OCI-LY1 (cell line): ENCODE results near the gene FOXK2.
A peak's percentile ranks its signal among the peaks of the same experiment; 100 is the strongest.

Experiments
- H2AFZ ChIP-seq: fragments of 200-600 bp; sonication (generic), shearing (Covaris generic); 2 replicates; pipeline ENCODE4 v1.6.0; 2014; ENCODE audit warnings: antibody characterized with exemption, mild to moderate bottlenecking, low read length
- H3F3A ChIP-seq: fragments of 200-600 bp; sonication (generic), shearing (Covaris generic); 2 replicates; pipeline ENCODE4 v1.6.0; 2014; ENCODE audit warnings: mild to moderate bottlenecking, antibody characterized with exemption, low read length, moderate library complexity; ENCODE audit not compliant: insufficient read depth
- H3K27ac ChIP-seq: fragments of 200-600 bp; sonication (generic); 2 replicates; pipeline ENCODE4 v1.5.1; 2014; ENCODE audit warnings: low read length, mixed run types, mild to moderate bottlenecking, low read depth; ENCODE audit not compliant: poor library complexity, severe bottlenecking
- H3K27me3 ChIP-seq: fragments of 200-600 bp; sonication (generic); 2 replicates; pipeline ENCODE4 v1.6.0; 2014; ENCODE audit warnings: antibody characterized with exemption, mild to moderate bottlenecking, low read length, moderate library complexity; ENCODE audit not compliant: insufficient read depth
- H3K36me3 ChIP-seq: fragments of 200-600 bp; sonication (generic); 2 replicates; pipeline ENCODE4 v1.6.1; 2014; ENCODE audit warnings: mild to moderate bottlenecking, antibody characterized with exemption, low read length, moderate library complexity, mixed read lengths; ENCODE audit not compliant: insufficient read depth
- H3K4me1 ChIP-seq: fragments of 200-600 bp; sonication (generic); 2 replicates; pipeline ENCODE4 v1.5.1; 2014; ENCODE audit warnings: mild to moderate bottlenecking, low read length, moderate library complexity; ENCODE audit not compliant: insufficient read depth, severe bottlenecking
- H3K4me2 ChIP-seq: fragments of 200-600 bp; sonication (generic), shearing (Covaris generic); 2 replicates; pipeline ENCODE4 v1.6.1; 2014; ENCODE audit warnings: low read length
- H3K4me3 ChIP-seq: fragments of 200-600 bp; sonication (generic); 2 replicates; pipeline ENCODE4 v1.5.1; 2014; ENCODE audit warnings: low read length, low read depth, mild to moderate bottlenecking, mixed read lengths; ENCODE audit not compliant: poor library complexity, severe bottlenecking
- H3K79me2 ChIP-seq: fragments of 200-600 bp; shearing (Covaris generic); 2 replicates; pipeline ENCODE4 v1.6.1; 2016; ENCODE audit warnings: mixed run types, low read length, mixed read lengths; ENCODE audit not compliant: insufficient read depth
- H3K9ac ChIP-seq: fragments of 200-600 bp; sonication (generic), shearing (Covaris generic); 2 replicates; pipeline ENCODE4 v1.6.1; 2014; ENCODE audit warnings: mild to moderate bottlenecking, low read length, mixed read lengths
- H3K9me2 ChIP-seq: fragments of 200-600 bp; sonication (generic), shearing (Covaris generic); 2 replicates; pipeline ENCODE4 v1.6.1; 2014; ENCODE audit warnings: low read depth, mild to moderate bottlenecking, low read length, mixed read lengths
- H3K9me3 ChIP-seq: fragments of 200-600 bp; shearing (Covaris generic); 2 replicates; pipeline ENCODE4 v1.6.1; 2014; ENCODE audit warnings: low read length, mixed read lengths
- H4K20me1 ChIP-seq: fragments of 200-600 bp; sonication (generic), shearing (Covaris generic); 2 replicates; pipeline ENCODE4 v1.6.0; 2016; ENCODE audit warnings: mild to moderate bottlenecking, low read length; ENCODE audit not compliant: insufficient read depth
- EZH2 ChIP-seq: fragments of 200-600 bp; sonication (generic), shearing (Covaris generic); IDR thresholded peaks from 2 replicates; pipeline ENCODE4 v1.8.0; 2017; ENCODE audit warnings: borderline replicate concordance, mixed run types, mild to moderate bottlenecking, antibody characterized with exemption, low read length, moderate library complexity, mixed read lengths
- TF ChIP-seq, protein P1 (sequence below): fragments of 200-600 bp; sonication (generic), shearing (Covaris generic); IDR thresholded peaks from 2 replicates; pipeline ENCODE4 v1.5.1; 2017; ENCODE audit warnings: mild to moderate bottlenecking, antibody characterized with exemption, low read length, moderate library complexity, mixed read lengths

The FOXK2 gene

DNA sequence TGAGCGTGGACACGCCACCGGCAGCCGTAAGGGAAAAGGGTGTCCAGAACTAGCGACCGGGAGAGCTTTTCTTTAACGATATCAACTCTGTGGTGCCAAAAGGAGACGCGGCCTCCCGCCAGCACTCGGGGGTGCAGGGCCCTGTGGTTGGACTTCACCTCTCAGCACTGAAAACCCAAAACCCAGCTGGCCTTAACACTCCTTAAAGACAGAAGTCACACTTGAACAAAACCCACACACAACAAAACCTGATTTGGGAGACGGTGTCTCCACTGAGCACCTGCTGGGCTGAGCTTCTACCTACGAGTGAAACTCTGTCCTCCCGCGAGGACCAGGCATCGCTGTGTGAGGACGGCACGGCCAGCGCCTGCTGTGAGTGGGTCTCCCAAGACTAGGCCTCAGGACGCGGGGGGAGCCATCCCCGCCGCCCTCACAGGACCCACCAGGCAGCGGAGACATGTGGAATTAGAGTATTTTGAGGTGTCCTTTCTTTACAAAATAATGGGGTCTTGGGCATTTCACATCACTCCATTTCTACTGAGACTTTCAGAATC is 82.0 kb downstream of the FOXK2 start:
- no peak overlapping the region for H3K9ac ChIP-seq

DNA sequence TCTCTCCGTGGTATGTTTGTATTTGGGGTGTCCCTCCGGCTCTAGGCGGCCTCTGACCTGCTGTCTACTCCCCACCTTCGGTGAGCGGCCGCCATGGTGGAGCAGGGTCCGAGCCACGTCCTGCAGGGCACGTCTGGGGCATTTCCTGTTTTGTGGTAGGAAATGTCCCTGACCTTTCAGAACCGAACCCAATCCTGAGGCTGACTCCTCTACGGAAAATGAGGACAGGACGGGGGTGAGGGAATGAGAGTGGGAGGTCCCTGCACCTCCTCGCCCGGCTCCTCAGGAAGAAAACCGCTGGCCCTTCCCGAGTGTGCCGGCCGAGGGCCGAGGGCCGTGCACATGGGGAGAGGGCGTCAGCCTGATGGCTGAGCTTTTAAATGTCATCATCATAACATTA is 83.0 kb downstream of the FOXK2 start:
- Histone ChIP-seq H3K9me3 (no peaks in the 10 kb centered on the region), H3F3A (no peaks in the 10 kb centered on the region), H4K20me1 (no peaks in the 10 kb centered on the region), H3K4me2 (no peak overlapping the region), H3K27ac (no peak overlapping the region), H3K4me1 (peaks cover 36% of the 10 kb centered on the region), H2AFZ (no peak overlapping the region), H3K9me2 (no peaks in the 10 kb centered on the region), H3K4me3 (no peak overlapping the region), H3K79me2 (no peaks in the 10 kb centered on the region), H3K9ac (no peak overlapping the region), H3K36me3 (peaks cover 92% of the 10 kb centered on the region), H3K27me3 (no peaks in the 10 kb centered on the region)
- no peak for TF ChIP-seq EZH2
- TF ChIP-seq, protein P1, sequence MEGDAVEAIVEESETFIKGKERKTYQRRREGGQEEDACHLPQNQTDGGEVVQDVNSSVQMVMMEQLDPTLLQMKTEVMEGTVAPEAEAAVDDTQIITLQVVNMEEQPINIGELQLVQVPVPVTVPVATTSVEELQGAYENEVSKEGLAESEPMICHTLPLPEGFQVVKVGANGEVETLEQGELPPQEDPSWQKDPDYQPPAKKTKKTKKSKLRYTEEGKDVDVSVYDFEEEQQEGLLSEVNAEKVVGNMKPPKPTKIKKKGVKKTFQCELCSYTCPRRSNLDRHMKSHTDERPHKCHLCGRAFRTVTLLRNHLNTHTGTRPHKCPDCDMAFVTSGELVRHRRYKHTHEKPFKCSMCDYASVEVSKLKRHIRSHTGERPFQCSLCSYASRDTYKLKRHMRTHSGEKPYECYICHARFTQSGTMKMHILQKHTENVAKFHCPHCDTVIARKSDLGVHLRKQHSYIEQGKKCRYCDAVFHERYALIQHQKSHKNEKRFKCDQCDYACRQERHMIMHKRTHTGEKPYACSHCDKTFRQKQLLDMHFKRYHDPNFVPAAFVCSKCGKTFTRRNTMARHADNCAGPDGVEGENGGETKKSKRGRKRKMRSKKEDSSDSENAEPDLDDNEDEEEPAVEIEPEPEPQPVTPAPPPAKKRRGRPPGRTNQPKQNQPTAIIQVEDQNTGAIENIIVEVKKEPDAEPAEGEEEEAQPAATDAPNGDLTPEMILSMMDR = no peak

More for the DNA sequence above, 82.0 kb downstream of the FOXK2 start:
- H3K9me2 ChIP-seq = no peaks in the 10 kb centered on the region
- no peak overlapping the region for H2AFZ ChIP-seq
- TF ChIP-seq, protein P1 = no peak
- no peak for TF ChIP-seq EZH2
- no peaks in the 10 kb centered on the region for H3K9me3 ChIP-seq
- no peak overlapping the region for H3K4me3 ChIP-seq
- no peaks in the 10 kb centered on the region for H4K20me1 ChIP-seq
- H3F3A ChIP-seq = no peaks in the 10 kb centered on the region
- no peaks in the 10 kb centered on the region for H3K27me3 ChIP-seq
- H3K4me2 ChIP-seq = no peak overlapping the region
- no peaks in the 10 kb centered on the region for H3K79me2 ChIP-seq
- peaks cover 98% of the 10 kb centered on the region for H3K36me3 ChIP-seq
- H3K4me1 ChIP-seq = peaks cover 36% of the 10 kb centered on the region
- H3K27ac ChIP-seq = no peak overlapping the region

DNA sequence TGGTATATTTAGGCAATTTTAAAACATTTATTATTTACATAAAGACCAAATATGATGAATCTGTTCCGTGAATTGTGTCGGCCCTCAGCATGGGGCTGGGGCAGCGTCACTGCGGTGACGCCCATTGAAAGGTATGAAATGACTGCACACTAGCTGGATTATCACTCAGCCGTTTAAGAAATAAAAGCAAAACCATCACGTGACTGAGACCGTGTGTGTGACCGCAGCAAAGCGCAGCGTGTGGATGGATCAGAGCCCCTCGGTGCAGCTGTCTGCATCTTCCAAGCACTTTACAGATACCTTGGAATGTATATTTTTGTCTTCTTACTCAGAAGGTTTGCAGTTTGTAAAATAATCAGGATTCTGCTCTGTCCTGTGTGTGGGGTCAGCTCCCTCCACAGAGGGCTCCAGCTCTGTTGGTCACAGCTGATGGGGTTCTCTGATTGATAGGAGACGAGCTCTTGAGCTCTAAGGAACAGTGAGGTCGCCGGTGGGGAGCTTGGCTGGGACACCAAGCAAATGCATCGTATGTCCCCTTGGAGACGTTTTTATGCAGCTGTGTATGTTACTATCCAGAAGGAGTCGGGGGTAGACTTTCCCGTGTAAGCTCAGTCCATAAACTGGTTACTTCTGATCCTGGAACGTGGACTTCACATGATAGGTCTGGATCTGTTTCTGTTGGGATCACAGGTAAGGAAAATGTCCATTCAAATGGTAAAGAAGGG is 83.6 kb downstream of the FOXK2 start:
- no peaks in the 10 kb centered on the region for H4K20me1 ChIP-seq
- H3K27me3 ChIP-seq = no peaks in the 10 kb centered on the region
- no peak overlapping the region for H2AFZ ChIP-seq
- no peak overlapping the region for H3K9ac ChIP-seq
- H3K4me1 ChIP-seq = peaks cover 36% of the 10 kb centered on the region
- peaks cover 93% of the 10 kb centered on the region for H3K36me3 ChIP-seq
- no peaks in the 10 kb centered on the region for H3K9me2 ChIP-seq
- peak overlapping the region; percentile 37 for H3K27ac ChIP-seq
- H3K4me2 ChIP-seq = no peak overlapping the region
- no peak overlapping the region for H3K4me3 ChIP-seq
- H3F3A ChIP-seq = no peaks in the 10 kb centered on the region
- no peak for TF ChIP-seq EZH2
- TF ChIP-seq, protein P1 = no peak
- no peaks in the 10 kb centered on the region for H3K9me3 ChIP-seq
- H3K79me2 ChIP-seq = no peaks in the 10 kb centered on the region
